MM.1S (cell line): Measurements from ENCODE around the gene DNAJC5.

Source experiments
- CTCF ChIP-seq: fragments of 300-600 bp; sonication (generic); IDR thresholded peaks from 2 replicates; pipeline ENCODE4 v1.5.1; 2016; ENCODE audit warnings: antibody characterized with exemption, low read length, mixed read lengths
- EZH2 ChIP-seq: fragments of 300-600 bp; sonication (generic); optimal IDR thresholded peaks from 2 replicates; pipeline ENCODE3; 2017; ENCODE audit warnings: low read depth, mild to moderate bottlenecking, antibody characterized with exemption, low read length, mixed read lengths

GRCh38 chr20:63937596-63937995, 42.7 kb downstream of the DNAJC5 start:
- no peak for TF ChIP-seq EZH2
- TF ChIP-seq CTCF: no peak
